Measurements from ENCODE around the gene RNASE12. TPM values are rescaled to one million over a fixed set of nuclear protein-coding genes. Genes with fewer than 3 reads are reported as not detected.

RNASE12 gene
- total RNA-seq, 1 experiment from 2014 or later = not detected

DNA sequence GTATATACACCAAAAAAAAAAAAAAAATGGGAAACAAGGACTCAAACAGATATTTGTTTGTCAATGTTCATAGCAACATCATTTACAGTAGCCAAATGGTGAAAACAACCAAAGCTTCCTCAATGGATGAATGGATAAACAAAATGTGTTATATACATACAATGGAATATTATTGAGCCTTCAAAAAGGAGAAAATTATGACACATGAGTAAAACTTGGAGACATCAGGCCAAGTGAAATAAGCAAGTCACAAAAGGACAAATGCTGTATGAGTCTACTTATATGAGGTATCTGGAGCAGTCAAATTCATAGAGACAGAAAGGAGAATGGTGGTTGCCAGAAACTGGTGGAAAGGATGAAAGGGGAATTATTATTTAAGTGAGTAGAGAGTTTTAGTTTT is 38.2 kb downstream of the RNASE12 start:
- H3K23ac ChIP-seq (ENCODE audit: insufficient read length, low read depth, low read length) = no peak overlapping the region
- no peak overlapping the region for H3K9ac ChIP-seq (ENCODE audit: extremely low read depth, insufficient read length, low read length)
- no peaks in the 10 kb centered on the region for H3K79me1 ChIP-seq (ENCODE audit: insufficient read depth, low read depth, low read length, poor library complexity, severe bottlenecking)
- H4K20me1 ChIP-seq (ENCODE audit: control insufficient read depth, insufficient read depth, insufficient read length) = no peaks in the 10 kb centered on the region
- no peaks in the 10 kb centered on the region for H3K79me2 ChIP-seq (ENCODE audit: insufficient read depth, low read length)
- no peak overlapping the region for H2BK20ac ChIP-seq (ENCODE audit: low read depth, low read length, poor library complexity, severe bottlenecking)
- no peak overlapping the region for H2BK15ac ChIP-seq (ENCODE audit: low read depth, low read length)
- H3K23me2 ChIP-seq (ENCODE audit: insufficient read length, low read depth, low read length, poor library complexity, severe bottlenecking) = no peaks in the 10 kb centered on the region
- no peak overlapping the region for H3K14ac ChIP-seq (ENCODE audit: insufficient read depth, low read length)
- no peak overlapping the region for H3K4ac ChIP-seq (ENCODE audit: low read depth, low read length)
- H3T11ph ChIP-seq (ENCODE audit: low read length) = no peak overlapping the region
- Mint-ChIP-seq H3K4me3 (no peak overlapping the region), H3K36me3 (ENCODE audit: insufficient read depth in 1 of 3, low read depth in 3 of 3) (no peaks in the 10 kb centered on the region), H3K27ac (no peak overlapping the region), H3K27me3 (ENCODE audit: low read depth) (no peaks in the 10 kb centered on the region), H3K9me3 (no peaks in the 10 kb centered on the region), H3K4me1 (peaks cover 21 to 24% of the 10 kb centered on the region in 2 experiments)
- no peak overlapping the region for H2AFZ ChIP-seq (ENCODE audit: low read length)
- H4K91ac ChIP-seq (ENCODE audit: insufficient read length, low read depth, low read length) = no peak overlapping the region
- no peak overlapping the region for H2BK120ac ChIP-seq (ENCODE audit: low read depth, low read length, poor library complexity, severe bottlenecking)
- DNase-seq = no peak
- H2BK5ac ChIP-seq (ENCODE audit: insufficient read length, low read length) = no peak overlapping the region
- no peak overlapping the region for H4K8ac ChIP-seq (replicated peaks; ENCODE audit: insufficient read length, low read depth, low read length)
- H3K4me2 ChIP-seq (ENCODE audit: insufficient read depth, insufficient read length, low read length) = no peak overlapping the region
- H3K9me3 ChIP-seq (ENCODE audit: control insufficient read depth, low read depth, low read length) = no peaks in the 10 kb centered on the region
- peaks cover 4% of the 10 kb centered on the region; the same call in 1 of the 2 replicates for H3K4me1 ChIP-seq (ENCODE audit: insufficient read depth, low read length)
- no peak overlapping the region for H3K56ac ChIP-seq (ENCODE audit: insufficient read length, low read depth, low read length)
- no peak overlapping the region for H2AK5ac ChIP-seq (ENCODE audit: insufficient read length, low read length)
- H3K27me3 ChIP-seq (ENCODE audit: insufficient read depth, low read length) = no peaks in the 10 kb centered on the region
- no peak overlapping the region for H3K18ac ChIP-seq (ENCODE audit: insufficient read length, low read depth, low read length)
- H2BK12ac ChIP-seq (ENCODE audit: insufficient read length, low read depth, low read length) = no peak overlapping the region
- H3K27ac ChIP-seq (ENCODE audit: insufficient read length, low read depth, low read length) = no peak overlapping the region
- no peak overlapping the region for H4K5ac ChIP-seq (ENCODE audit: insufficient read length, low read depth, low read length)
- TF ChIP-seq, protein P1, sequence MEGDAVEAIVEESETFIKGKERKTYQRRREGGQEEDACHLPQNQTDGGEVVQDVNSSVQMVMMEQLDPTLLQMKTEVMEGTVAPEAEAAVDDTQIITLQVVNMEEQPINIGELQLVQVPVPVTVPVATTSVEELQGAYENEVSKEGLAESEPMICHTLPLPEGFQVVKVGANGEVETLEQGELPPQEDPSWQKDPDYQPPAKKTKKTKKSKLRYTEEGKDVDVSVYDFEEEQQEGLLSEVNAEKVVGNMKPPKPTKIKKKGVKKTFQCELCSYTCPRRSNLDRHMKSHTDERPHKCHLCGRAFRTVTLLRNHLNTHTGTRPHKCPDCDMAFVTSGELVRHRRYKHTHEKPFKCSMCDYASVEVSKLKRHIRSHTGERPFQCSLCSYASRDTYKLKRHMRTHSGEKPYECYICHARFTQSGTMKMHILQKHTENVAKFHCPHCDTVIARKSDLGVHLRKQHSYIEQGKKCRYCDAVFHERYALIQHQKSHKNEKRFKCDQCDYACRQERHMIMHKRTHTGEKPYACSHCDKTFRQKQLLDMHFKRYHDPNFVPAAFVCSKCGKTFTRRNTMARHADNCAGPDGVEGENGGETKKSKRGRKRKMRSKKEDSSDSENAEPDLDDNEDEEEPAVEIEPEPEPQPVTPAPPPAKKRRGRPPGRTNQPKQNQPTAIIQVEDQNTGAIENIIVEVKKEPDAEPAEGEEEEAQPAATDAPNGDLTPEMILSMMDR (conservative IDR thresholded peaks at IDR 0.05) = no peak

All from H9 (cell line).